GM19043 (cell line): ENCODE measurements around the gene HOXB3.

ENCODE experiments used
- ATAC-seq: cut with Tn5 transposase; IDR thresholded peaks from one replicate; pipeline ENCODE4 v1.9.1; 2021; ENCODE audit warnings: low read depth; ENCODE audit not compliant: unreplicated experiment

Gene HOXB3

GRCh38 chr17:48626245-48627117 lies 36.4 kb upstream of the HOXB3 start, which contains the start of gene HOXB9:
Gene HOXB9, minus strand, starts transcription at chr17:48626358. Its CDS starts 89 bp downstream, at chr17:48626269.
- ATAC-seq: no peak

- ATAC-seq: no peak
These were observed 35.6 kb upstream of the HOXB3 start for GRCh38 chr17:48625495-48626244.

- ATAC-seq: no peak
These were observed 34.8 kb upstream of the HOXB3 start for GRCh38 chr17:48624544-48625494.

GRCh38 chr17:48624118-48624517 lies 34.1 kb upstream of the HOXB3 start:
- no peak for ATAC-seq

GRCh38 chr17:48623583-48623982 lies 33.5 kb upstream of the HOXB3 start:
- ATAC-seq: no peak

- ATAC-seq: no peak
These were observed 32.8 kb upstream of the HOXB3 start for GRCh38 chr17:48622857-48623256.

GRCh38 chr17:48621410-48622392 lies 31.7 kb upstream of the HOXB3 start:
- no peak for ATAC-seq

GRCh38 chr17:48620461-48621139 lies 30.6 kb upstream of the HOXB3 start:
- ATAC-seq: no peak

- ATAC-seq: no peak
These were observed 29.9 kb upstream of the HOXB3 start for GRCh38 chr17:48619826-48620449.

- no peak for ATAC-seq
These were observed 28.3 kb upstream of the HOXB3 start for GRCh38 chr17:48618256-48618896.

GRCh38 chr17:48617471-48618255 lies 27.6 kb upstream of the HOXB3 start:
- no peak for ATAC-seq

GRCh38 chr17:48616717-48617470 lies 26.9 kb upstream of the HOXB3 start:
- ATAC-seq: no peak

GRCh38 chr17:48615963-48616716 lies 26.1 kb upstream of the HOXB3 start:
- ATAC-seq: no peak

- no peak for ATAC-seq
These were observed 25.3 kb upstream of the HOXB3 start, which contains the start of gene HOXB8 for GRCh38 chr17:48615047-48615962. Gene HOXB8, minus strand, starts transcription at chr17:48615292. Its CDS starts 588 bp downstream, at chr17:48614704.
